HCT116 (cell line): ENCODE data around the gene CDH13. TPM values are rescaled to one million over a fixed set of nuclear protein-coding genes. Genes with fewer than 3 reads are reported as not detected.

Experiments used
- ATAC-seq: fragments of 200-7000 bp; cut with Tn5 transposase; 2 replicates; pipeline ENCODE4 v1.9.1; 2020; ENCODE audit warnings: mild to moderate bottlenecking, moderate library complexity
- BruUV-seq: library from RNA; stranded (reverse); fragments of 400-500 nt; replicated peaks from 2 replicates; lab custom pipeline; 2021; lab: Mats Ljungman, UMichigan
- CTCF ChIA-PET: fragments of 300-600 bp; sonication (Branson Sonifier 250); formaldehyde crosslinking; loops from one replicate; lab custom pipeline; 2021; ENCODE audit warnings: antibody characterized with exemption; lab: Charles Lee
- POLR2A ChIA-PET: fragments of 300-600, 350-600 bp; sonication (Branson Sonifier 250); formaldehyde crosslinking; loops from one replicate; lab custom pipeline; 2021; ENCODE audit warnings: antibody characterized with exemption; lab: Charles Lee
- RAD21 ChIA-PET, 2 experiments: fragments of 300-600 bp; sonication (Branson Sonifier 250); formaldehyde crosslinking; loops; one replicate each; lab custom pipeline; 2023; ENCODE audit warnings: low total read pairs in 2 of 2; ENCODE audit not compliant: uncharacterized antibody in 2 of 2, unreplicated experiment in 2 of 2, low non-redundant PET in 1 of 2; lab: Charles Lee
- DNase-seq: peaks from one replicate; pipeline ENCODE4 v3.0.0-alpha.2; 2010; ENCODE audit warnings: low read depth, low spot score
- H2AFZ ChIP-seq: fragments of 200-600 bp; shearing (Covaris generic), sonication (generic); 2 replicates; pipeline ENCODE4 v1.6.1; 2017; ENCODE audit warnings: low read depth, mixed run types, mixed read lengths, antibody characterized with exemption, low read length; ENCODE audit not compliant: poor library complexity, severe bottlenecking
- H3K27ac ChIP-seq: 2 replicates; pipeline ENCODE4 v1.5.1; 2012; ENCODE audit warnings: low read depth, low read length
- H3K27me3 ChIP-seq: fragments of 200-600 bp; sonication (generic); 2 replicates; pipeline ENCODE4 v1.6.1; 2016; ENCODE audit warnings: mixed run types, low read length, mixed read lengths; ENCODE audit not compliant: insufficient read depth
- H3K36me3 ChIP-seq, 2 experiments: fragments of 200-500 bp in 1 of 2; fragments of 200-600 bp in 1 of 2; sonication (Bioruptor generic) in 1 of 2; sonication (generic) in 1 of 2; 2 replicates each; pipeline versions ENCODE4 v1.5.1 to v1.6.1; 2014 to 2016; ENCODE audit warnings: low read length in 2 of 2, inconsistent platforms in 1 of 2, mixed read lengths in 1 of 2, mixed run types in 1 of 2; ENCODE audit not compliant: insufficient read depth in 2 of 2, control insufficient read depth in 1 of 2
- H3K4me1 ChIP-seq, 2 experiments: fragments of 200-600 bp in 1 of 2; sonication (generic) in 1 of 2; 2 replicates each; pipeline versions ENCODE4 v1.5.1 to v1.6.1; 2012 to 2017; ENCODE audit warnings: low read length in 2 of 2, inconsistent platforms in 1 of 2, mild to moderate bottlenecking in 1 of 2, mixed read lengths in 1 of 2, mixed run types in 1 of 2, moderate library complexity in 1 of 2; ENCODE audit not compliant: insufficient read depth in 2 of 2, control insufficient read depth in 1 of 2
- H3K4me2 ChIP-seq: fragments of 200-600 bp; sonication (generic); 2 replicates; pipeline ENCODE4 v1.6.1; 2017; ENCODE audit warnings: mixed run types, low read length, mixed read lengths
- H3K4me3 ChIP-seq, 2 experiments: fragments of 200-600 bp in 1 of 2; sonication (generic) in 1 of 2; replicated peaks in 1 of 2; 2 replicates each; pipeline ENCODE4 v1.5.1; 2011 to 2016; ENCODE audit warnings: low read length in 2 of 2, control low read depth in 1 of 2, low read depth in 1 of 2, mild to moderate bottlenecking in 1 of 2, mixed read lengths in 1 of 2, mixed run types in 1 of 2
- H3K79me2 ChIP-seq: fragments of 200-600 bp; sonication (generic); 2 replicates; pipeline ENCODE4 v1.6.1; 2017; ENCODE audit warnings: mild to moderate bottlenecking, mixed run types, low read length, moderate library complexity, mixed read lengths; ENCODE audit not compliant: insufficient read depth
- H3K9ac ChIP-seq: fragments of 200-600 bp; sonication (generic); 2 replicates; pipeline ENCODE4 v1.6.1; 2016; ENCODE audit warnings: low read length, mixed read lengths
- H3K9me2 ChIP-seq: fragments of 200-600 bp; sonication (generic), shearing (Covaris generic); 2 replicates; pipeline ENCODE4 v1.6.1; 2017; ENCODE audit warnings: mixed run types, mild to moderate bottlenecking, moderate library complexity; ENCODE audit not compliant: insufficient read depth
- H3K9me3 ChIP-seq, 2 experiments: fragments of 200-500 bp in 1 of 2; fragments of 200-600 bp in 1 of 2; sonication (Bioruptor generic) in 1 of 2; sonication (generic) in 1 of 2; 2 replicates each; pipeline ENCODE4 v1.6.1; 2014 to 2017; ENCODE audit warnings: low read length in 2 of 2, mixed read lengths in 2 of 2, inconsistent platforms in 1 of 2, low read depth in 1 of 2, mild to moderate bottlenecking in 1 of 2, mixed run types in 1 of 2, moderate library complexity in 1 of 2; ENCODE audit not compliant: control insufficient read depth in 1 of 2, insufficient read depth in 1 of 2
- H4K20me1 ChIP-seq: fragments of 200-600 bp; sonication (generic), shearing (Covaris generic); 2 replicates; pipeline ENCODE4 v1.6.1; 2017; ENCODE audit warnings: mixed run types, mild to moderate bottlenecking, moderate library complexity; ENCODE audit not compliant: insufficient read depth
- POLR2AphosphoS5 ChIP-seq: IDR thresholded peaks from 2 replicates; pipeline ENCODE4 v1.6.1; 2011; ENCODE audit warnings: mild to moderate bottlenecking, low read depth, low read length, moderate library complexity
- RAD21 ChIP-seq: IDR thresholded peaks from 2 replicates; pipeline ENCODE4 v1.6.1; 2012; ENCODE audit warnings: low read depth, mild to moderate bottlenecking
- SIN3A ChIP-seq: IDR thresholded peaks from 2 replicates; pipeline ENCODE4 v1.6.1; 2012; ENCODE audit warnings: low read depth
- SRF ChIP-seq: IDR thresholded peaks from 2 replicates; pipeline ENCODE4 v1.6.1; 2012; ENCODE audit warnings: low read depth
- TCF7L2 ChIP-seq: IDR thresholded peaks from 2 replicates; pipeline ENCODE4 v1.7.0; 2011; ENCODE audit warnings: borderline replicate concordance, inconsistent platforms; ENCODE audit not compliant: insufficient read depth, insufficient read length; ENCODE audit errors: extremely low read depth
- ZNF274 ChIP-seq: fragments of 200-500 bp; sonication (Bioruptor generic); IDR thresholded peaks from 2 replicates; pipeline ENCODE4 v1.6.1; 2014; ENCODE audit warnings: mild to moderate bottlenecking, low read depth, low read length, inconsistent platforms
- intact Hi-C: fragments of 100-400 bp; cut with micrococcal nuclease; formaldehyde crosslinking; loops from 2 replicates; pipeline ENCODE4 v1.10.0; 2022
- total RNA-seq: library from RNA; stranded (reverse); gene quantifications from one replicate; pipeline ENCODE4 v1.2.1, GENCODE V29; 2021; ENCODE audit not compliant: unreplicated experiment
- TF ChIP-seq, protein P1 (sequence below): IDR thresholded peaks from 2 replicates; pipeline ENCODE4 v1.6.1; 2012; ENCODE audit warnings: low read depth
- TF ChIP-seq, protein P2 (sequence below): IDR thresholded peaks from 2 replicates; pipeline ENCODE4 v1.6.1; 2011; ENCODE audit warnings: mild to moderate bottlenecking, low read length, moderate library complexity; ENCODE audit not compliant: insufficient replicate concordance; ENCODE audit errors: extremely low read depth

Gene CDH13
- total RNA-seq, 1 experiment from 2014 or later = not detected

DNA sequence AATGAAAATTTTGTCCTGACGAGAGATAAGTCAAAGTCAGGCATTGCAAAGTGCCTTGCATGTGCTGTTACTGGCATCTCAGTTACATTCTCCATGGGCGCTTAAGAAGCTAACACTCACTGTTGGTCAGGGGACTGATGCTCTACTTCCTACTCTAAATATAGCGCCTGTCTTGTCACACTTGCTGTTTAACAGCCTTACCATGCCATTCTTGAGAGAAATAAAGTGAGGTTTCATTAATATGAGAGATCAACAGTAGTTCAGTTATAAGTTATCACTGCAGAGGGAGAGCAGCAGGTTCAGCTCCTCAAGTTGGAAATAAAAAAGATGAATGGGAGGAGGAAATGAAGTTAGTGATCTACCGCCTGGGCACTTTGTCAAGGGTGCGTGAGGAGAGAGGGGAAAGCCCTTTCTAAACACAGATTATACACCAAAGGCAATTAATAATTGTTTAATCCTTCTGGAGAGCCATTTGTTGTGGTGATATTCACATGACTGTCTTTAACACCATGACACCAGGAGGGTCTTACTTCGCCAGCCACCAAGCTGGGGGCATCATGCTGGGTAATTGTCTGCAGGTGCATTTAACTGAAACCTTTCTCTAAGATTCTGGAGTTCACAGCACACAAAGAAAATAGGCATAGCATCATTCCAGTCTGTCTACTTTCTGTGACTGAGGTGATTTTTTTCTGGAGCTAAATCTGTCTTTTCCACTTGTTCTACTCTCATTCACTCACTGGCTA lies 612.4 kb downstream of the CDH13 start:
- RAD21 ChIA-PET = no interaction called here
- Histone ChIP-seq H3K9ac (no peak overlapping the region), H3K4me2 (no peak overlapping the region)
- TF ChIP-seq, protein P1, sequence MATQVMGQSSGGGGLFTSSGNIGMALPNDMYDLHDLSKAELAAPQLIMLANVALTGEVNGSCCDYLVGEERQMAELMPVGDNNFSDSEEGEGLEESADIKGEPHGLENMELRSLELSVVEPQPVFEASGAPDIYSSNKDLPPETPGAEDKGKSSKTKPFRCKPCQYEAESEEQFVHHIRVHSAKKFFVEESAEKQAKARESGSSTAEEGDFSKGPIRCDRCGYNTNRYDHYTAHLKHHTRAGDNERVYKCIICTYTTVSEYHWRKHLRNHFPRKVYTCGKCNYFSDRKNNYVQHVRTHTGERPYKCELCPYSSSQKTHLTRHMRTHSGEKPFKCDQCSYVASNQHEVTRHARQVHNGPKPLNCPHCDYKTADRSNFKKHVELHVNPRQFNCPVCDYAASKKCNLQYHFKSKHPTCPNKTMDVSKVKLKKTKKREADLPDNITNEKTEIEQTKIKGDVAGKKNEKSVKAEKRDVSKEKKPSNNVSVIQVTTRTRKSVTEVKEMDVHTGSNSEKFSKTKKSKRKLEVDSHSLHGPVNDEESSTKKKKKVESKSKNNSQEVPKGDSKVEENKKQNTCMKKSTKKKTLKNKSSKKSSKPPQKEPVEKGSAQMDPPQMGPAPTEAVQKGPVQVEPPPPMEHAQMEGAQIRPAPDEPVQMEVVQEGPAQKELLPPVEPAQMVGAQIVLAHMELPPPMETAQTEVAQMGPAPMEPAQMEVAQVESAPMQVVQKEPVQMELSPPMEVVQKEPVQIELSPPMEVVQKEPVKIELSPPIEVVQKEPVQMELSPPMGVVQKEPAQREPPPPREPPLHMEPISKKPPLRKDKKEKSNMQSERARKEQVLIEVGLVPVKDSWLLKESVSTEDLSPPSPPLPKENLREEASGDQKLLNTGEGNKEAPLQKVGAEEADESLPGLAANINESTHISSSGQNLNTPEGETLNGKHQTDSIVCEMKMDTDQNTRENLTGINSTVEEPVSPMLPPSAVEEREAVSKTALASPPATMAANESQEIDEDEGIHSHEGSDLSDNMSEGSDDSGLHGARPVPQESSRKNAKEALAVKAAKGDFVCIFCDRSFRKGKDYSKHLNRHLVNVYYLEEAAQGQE = no peak
- TF ChIP-seq RAD21 (no peak), SRF (no peak), ZNF274 (no peak), TCF7L2 (no peak), SIN3A (no peak), POLR2AphosphoS5 (no peak)
- TF ChIP-seq, protein P2, sequence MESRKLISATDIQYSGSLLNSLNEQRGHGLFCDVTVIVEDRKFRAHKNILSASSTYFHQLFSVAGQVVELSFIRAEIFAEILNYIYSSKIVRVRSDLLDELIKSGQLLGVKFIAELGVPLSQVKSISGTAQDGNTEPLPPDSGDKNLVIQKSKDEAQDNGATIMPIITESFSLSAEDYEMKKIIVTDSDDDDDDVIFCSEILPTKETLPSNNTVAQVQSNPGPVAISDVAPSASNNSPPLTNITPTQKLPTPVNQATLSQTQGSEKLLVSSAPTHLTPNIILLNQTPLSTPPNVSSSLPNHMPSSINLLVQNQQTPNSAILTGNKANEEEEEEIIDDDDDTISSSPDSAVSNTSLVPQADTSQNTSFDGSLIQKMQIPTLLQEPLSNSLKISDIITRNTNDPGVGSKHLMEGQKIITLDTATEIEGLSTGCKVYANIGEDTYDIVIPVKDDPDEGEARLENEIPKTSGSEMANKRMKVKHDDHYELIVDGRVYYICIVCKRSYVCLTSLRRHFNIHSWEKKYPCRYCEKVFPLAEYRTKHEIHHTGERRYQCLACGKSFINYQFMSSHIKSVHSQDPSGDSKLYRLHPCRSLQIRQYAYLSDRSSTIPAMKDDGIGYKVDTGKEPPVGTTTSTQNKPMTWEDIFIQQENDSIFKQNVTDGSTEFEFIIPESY = no peak
- TF ChIP-seq, all 23 proteins: peak for 0
- Histone ChIP-seq H3K4me1 (no peaks in the 10 kb centered on the region), H3K9me2 (no peaks in the 10 kb centered on the region), H2AFZ (no peak overlapping the region), H3K27ac (no peak overlapping the region), H3K4me3 (no peak overlapping the region), H3K9me3 (peaks cover 0 to 15% of the 10 kb centered on the region in 2 experiments; a peak in 1 of 4 replicates), H3K36me3 (no peaks in the 10 kb centered on the region), H4K20me1 (no peaks in the 10 kb centered on the region), H3K27me3 (no peaks in the 10 kb centered on the region), H3K79me2 (no peaks in the 10 kb centered on the region)
- intact Hi-C loops = no loop called here
- ChIA-PET POLR2A (no interaction called here), CTCF (no interaction called here)
- ATAC-seq (no peak), DNase-seq (no peak)
- BruUV-seq = no TSS peak
